Measurements from ENCODE around the gene ADGRV1. TPM values are rescaled to one million over a fixed set of nuclear protein-coding genes. Genes with fewer than 3 reads are reported as not detected.
"Not testable (repeated sequence)": the region's sequence is repeated elsewhere in the genome, so short reads cannot be mapped to it uniquely, and the experiment has no call there.

ADGRV1 gene
- total RNA-seq, 1 donor from 2014 or later: 10.0 TPM

DNA sequence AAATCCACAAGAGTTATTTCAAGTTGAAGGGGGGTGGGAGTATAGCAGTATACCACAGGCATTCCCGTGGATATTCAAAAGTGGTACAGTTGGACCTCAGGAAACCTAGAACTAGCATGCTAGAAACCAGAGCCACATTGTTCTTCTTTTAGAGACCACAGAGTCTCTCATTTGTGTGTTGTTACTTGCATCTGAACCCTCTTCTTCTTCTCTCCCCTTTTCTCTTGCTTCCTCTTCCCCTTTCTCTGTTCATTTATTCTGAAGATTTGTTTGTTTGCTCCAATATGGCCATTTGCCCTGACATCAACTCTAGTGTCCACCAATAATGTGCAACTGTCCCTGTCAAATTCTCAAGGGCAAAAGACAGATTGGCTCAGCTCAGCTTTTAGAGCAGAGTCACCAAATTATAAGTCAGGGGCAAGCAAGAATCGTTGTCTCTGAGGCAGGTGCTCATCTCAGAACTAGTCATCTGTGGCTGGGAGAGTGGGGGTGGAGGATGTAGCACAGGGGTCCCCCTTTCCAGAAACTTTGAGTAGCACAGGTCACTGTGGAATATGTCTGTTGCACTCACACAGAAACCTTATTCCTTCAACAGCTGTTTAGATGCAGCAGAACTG is 503.5 kb downstream of the ADGRV1 start:
- Histone ChIP-seq H3K9ac (ENCODE audit: low read length) (no peak overlapping the region), H3K4me3 (ENCODE audit: insufficient read depth, low read depth, low read length) (no peak overlapping the region), H3K27ac (ENCODE audit: low read depth, low read length) (no peak overlapping the region), H3K27me3 (ENCODE audit: insufficient read depth, low read length) (peaks cover 4% of the 10 kb centered on the region), H3K9me3 (ENCODE audit: insufficient read depth, low read depth, low read length) (no peaks in the 10 kb centered on the region), H3K4me1 (ENCODE audit: insufficient read depth, low read length) (no peaks in the 10 kb centered on the region), H3K79me2 (ENCODE audit: insufficient read depth, low read length) (no peaks in the 10 kb centered on the region), H3K36me3 (ENCODE audit: insufficient read depth, low read length) (no peaks in the 10 kb centered on the region), H4K20me1 (ENCODE audit: insufficient read depth, low read length) (no peaks in the 10 kb centered on the region), H2AFZ (ENCODE audit: low read depth, low read length) (no peak overlapping the region), H3K4me2 (ENCODE audit: low read length) (no peak overlapping the region)
- Mint-ChIP-seq H3K4me1 (ENCODE audit: low read depth, unreplicated experiment) (peaks cover 9% of the 10 kb centered on the region), H3K4me3 (ENCODE audit: unreplicated experiment) (no peak overlapping the region), H3K27me3 (ENCODE audit: low read depth, unreplicated experiment) (no peaks in the 10 kb centered on the region), H3K27ac (ENCODE audit: unreplicated experiment) (no peak overlapping the region), H3K9me3 (ENCODE audit: unreplicated experiment) (no peaks in the 10 kb centered on the region), H3K36me3 (ENCODE audit: low read depth, unreplicated experiment) (no peaks in the 10 kb centered on the region)
- TF ChIP-seq, protein P1, sequence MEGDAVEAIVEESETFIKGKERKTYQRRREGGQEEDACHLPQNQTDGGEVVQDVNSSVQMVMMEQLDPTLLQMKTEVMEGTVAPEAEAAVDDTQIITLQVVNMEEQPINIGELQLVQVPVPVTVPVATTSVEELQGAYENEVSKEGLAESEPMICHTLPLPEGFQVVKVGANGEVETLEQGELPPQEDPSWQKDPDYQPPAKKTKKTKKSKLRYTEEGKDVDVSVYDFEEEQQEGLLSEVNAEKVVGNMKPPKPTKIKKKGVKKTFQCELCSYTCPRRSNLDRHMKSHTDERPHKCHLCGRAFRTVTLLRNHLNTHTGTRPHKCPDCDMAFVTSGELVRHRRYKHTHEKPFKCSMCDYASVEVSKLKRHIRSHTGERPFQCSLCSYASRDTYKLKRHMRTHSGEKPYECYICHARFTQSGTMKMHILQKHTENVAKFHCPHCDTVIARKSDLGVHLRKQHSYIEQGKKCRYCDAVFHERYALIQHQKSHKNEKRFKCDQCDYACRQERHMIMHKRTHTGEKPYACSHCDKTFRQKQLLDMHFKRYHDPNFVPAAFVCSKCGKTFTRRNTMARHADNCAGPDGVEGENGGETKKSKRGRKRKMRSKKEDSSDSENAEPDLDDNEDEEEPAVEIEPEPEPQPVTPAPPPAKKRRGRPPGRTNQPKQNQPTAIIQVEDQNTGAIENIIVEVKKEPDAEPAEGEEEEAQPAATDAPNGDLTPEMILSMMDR (IDR thresholded peaks at IDR 0.05; ENCODE audit: insufficient read depth, low read depth, low read length): no peak
- no peak for TF ChIP-seq EZH2 (IDR thresholded peaks at IDR 0.05; ENCODE audit: insufficient read depth, low read length)
- DNase-seq (ENCODE audit: low read depth) (no peak), FAIRE-seq (no peak)

- not testable (repeated sequence) for H3K4me2 ChIP-seq (ENCODE audit: low read length); FAIRE-seq; H3K9me3 Mint-ChIP-seq (ENCODE audit: unreplicated experiment); H3K4me1 Mint-ChIP-seq (ENCODE audit: low read depth, unreplicated experiment); H3K36me3 ChIP-seq (ENCODE audit: insufficient read depth, low read length); H2AFZ ChIP-seq (ENCODE audit: low read depth, low read length); H3K27me3 ChIP-seq (ENCODE audit: insufficient read depth, low read length); H3K9ac ChIP-seq (ENCODE audit: low read length); H3K4me3 Mint-ChIP-seq (ENCODE audit: unreplicated experiment); H3K4me3 ChIP-seq (ENCODE audit: insufficient read depth, low read depth, low read length); H3K79me2 ChIP-seq (ENCODE audit: insufficient read depth, low read length); H4K20me1 ChIP-seq (ENCODE audit: insufficient read depth, low read length); H3K36me3 Mint-ChIP-seq (ENCODE audit: low read depth, unreplicated experiment); H3K9me3 ChIP-seq (ENCODE audit: insufficient read depth, low read depth, low read length); H3K4me1 ChIP-seq (ENCODE audit: insufficient read depth, low read length); H3K27ac Mint-ChIP-seq (ENCODE audit: unreplicated experiment); DNase-seq (ENCODE audit: low read depth); H3K27ac ChIP-seq (ENCODE audit: low read depth, low read length); H3K27me3 Mint-ChIP-seq (ENCODE audit: low read depth, unreplicated experiment)
Observed at GRCh38 chr5:91063098-91063690, 504.6 kb downstream of the ADGRV1 start.

GRCh38 chr5:91065496-91065895 is 506.9 kb downstream of the ADGRV1 start:
- Mint-ChIP-seq H3K9me3 (ENCODE audit: unreplicated experiment) (no peaks in the 10 kb centered on the region), H3K27ac (ENCODE audit: unreplicated experiment) (no peak overlapping the region), H3K27me3 (ENCODE audit: low read depth, unreplicated experiment) (no peaks in the 10 kb centered on the region), H3K4me1 (ENCODE audit: low read depth, unreplicated experiment) (no peaks in the 10 kb centered on the region), H3K36me3 (ENCODE audit: low read depth, unreplicated experiment) (no peaks in the 10 kb centered on the region), H3K4me3 (ENCODE audit: unreplicated experiment) (no peak overlapping the region)
- no peak overlapping the region for H3K27ac ChIP-seq (ENCODE audit: low read depth, low read length)
- DNase-seq (ENCODE audit: low read depth): no peak
- no peak for FAIRE-seq
- H3K36me3 ChIP-seq (ENCODE audit: insufficient read depth, low read length): no peaks in the 10 kb centered on the region
- H3K9ac ChIP-seq (ENCODE audit: low read length): no peak overlapping the region
- no peak overlapping the region for H3K4me2 ChIP-seq (ENCODE audit: low read length)
- no peaks in the 10 kb centered on the region for H3K4me1 ChIP-seq (ENCODE audit: insufficient read depth, low read length)
- H3K9me3 ChIP-seq (ENCODE audit: insufficient read depth, low read depth, low read length): no peaks in the 10 kb centered on the region
- no peaks in the 10 kb centered on the region for H3K79me2 ChIP-seq (ENCODE audit: insufficient read depth, low read length)
- no peaks in the 10 kb centered on the region for H4K20me1 ChIP-seq (ENCODE audit: insufficient read depth, low read length)
- H3K4me3 ChIP-seq (ENCODE audit: insufficient read depth, low read depth, low read length): no peak overlapping the region
- no peak for TF ChIP-seq EZH2 (IDR thresholded peaks at IDR 0.05; ENCODE audit: insufficient read depth, low read length)
- TF ChIP-seq, protein P1 (IDR thresholded peaks at IDR 0.05; ENCODE audit: insufficient read depth, low read depth, low read length): no peak
- no peak overlapping the region for H2AFZ ChIP-seq (ENCODE audit: low read depth, low read length)
- H3K27me3 ChIP-seq (ENCODE audit: insufficient read depth, low read length): peaks cover 4% of the 10 kb centered on the region
